SK-N-SH (cell line): Measurements from ENCODE around the gene AGBL1. TPM values are rescaled to one million over a fixed set of nuclear protein-coding genes. Genes with fewer than 3 reads are reported as not detected.

ENCODE experiments used
- CTCF ChIA-PET: fragments of 300-600, 350-600 bp; formaldehyde crosslinking; extraction: SDS; loops from one replicate; lab custom pipeline; 2021; lab: Yijun Ruan, JAX
- POLR2A ChIA-PET: fragments of 350-600 bp; sonication (Branson Sonifier 250); formaldehyde crosslinking; extraction: SDS; loops from one replicate; lab custom pipeline; 2020; ENCODE audit warnings: antibody characterized with exemption, inconsistent platforms; lab: Yijun Ruan, JAX
- DNase-seq: peaks from one replicate; pipeline ENCODE4 v3.0.0; 2012
- H2AFZ ChIP-seq: fragments of 200-600 bp; sonication (generic); 2 replicates; pipeline ENCODE4 v1.8.1; 2016; ENCODE audit warnings: antibody characterized with exemption, mild to moderate bottlenecking, low read depth
- H3F3A ChIP-seq: fragments of 200-600 bp; sonication (generic); replicated peaks from 2 replicates; pipeline ENCODE3; 2016; ENCODE audit warnings: antibody characterized with exemption, mild to moderate bottlenecking; ENCODE audit not compliant: insufficient read depth
- H3K27ac ChIP-seq, 2 experiments: fragments of 200-500 bp in 1 of 2; fragments of 200-600 bp in 1 of 2; sonication (Bioruptor generic) in 1 of 2; sonication (generic), shearing (Covaris generic) in 1 of 2; 2 replicates each; pipeline versions ENCODE4 v1.5.1 to v1.6.1; 2014 to 2016; ENCODE audit warnings: low read depth in 2 of 2, inconsistent platforms in 1 of 2, low read length in 1 of 2, mild to moderate bottlenecking in 1 of 2, mixed read lengths in 1 of 2
- H3K27me3 ChIP-seq: fragments of 200-600 bp; sonication (generic), shearing (Covaris generic); 2 replicates; pipeline ENCODE4 v1.6.1; 2016; ENCODE audit warnings: mixed run types; ENCODE audit not compliant: insufficient read depth
- H3K36me3 ChIP-seq, 2 experiments: fragments of 200-500 bp in 1 of 2; fragments of 200-600 bp in 1 of 2; sonication (Bioruptor generic) in 1 of 2; sonication (generic) in 1 of 2; replicated peaks in 1 of 2; 2 replicates each; pipeline versions ENCODE3 to v1.5.1; 2014 to 2016; ENCODE audit warnings: low read length in 1 of 2, mild to moderate bottlenecking in 1 of 2; ENCODE audit not compliant: insufficient read depth in 2 of 2, control insufficient read depth in 1 of 2
- H3K4me1 ChIP-seq, 2 experiments: fragments of 200-500 bp in 1 of 2; fragments of 200-600 bp in 1 of 2; sonication (Bioruptor generic) in 1 of 2; sonication (generic), shearing (Covaris generic) in 1 of 2; 2 replicates each; pipeline versions ENCODE4 v1.5.1 to v1.6.1; 2014 to 2016; ENCODE audit warnings: low read depth in 1 of 2, low read length in 1 of 2, mixed run types in 1 of 2; ENCODE audit not compliant: insufficient read depth in 2 of 2, control insufficient read depth in 1 of 2
- H3K4me2 ChIP-seq: fragments of 200-600 bp; sonication (generic), shearing (Covaris generic); 2 replicates; pipeline ENCODE4 v1.6.1; 2017; ENCODE audit warnings: mixed run types
- H3K4me3 ChIP-seq, 2 experiments: fragments of 200-500 bp in 1 of 2; fragments of 200-600 bp in 1 of 2; sonication (Bioruptor generic) in 1 of 2; sonication (generic), shearing (Covaris generic) in 1 of 2; 2 replicates each; pipeline versions ENCODE4 v1.5.1 to v1.8.1; 2014 to 2016; ENCODE audit warnings: low read depth in 2 of 2, inconsistent platforms in 1 of 2, low read length in 1 of 2, mild to moderate bottlenecking in 1 of 2, mixed read lengths in 1 of 2, moderate library complexity in 1 of 2
- H3K79me2 ChIP-seq: fragments of 200-600 bp; sonication (generic); 2 replicates; pipeline ENCODE4 v1.8.1; 2017; ENCODE audit warnings: mild to moderate bottlenecking; ENCODE audit not compliant: insufficient read depth
- H3K9ac ChIP-seq: fragments of 200-600 bp; sonication (generic); 2 replicates; pipeline ENCODE4 v1.6.1; 2017; ENCODE audit warnings: mixed run types
- H3K9me2 ChIP-seq: fragments of 200-600 bp; sonication (generic); 2 replicates; pipeline ENCODE4 v1.6.1; 2017; ENCODE audit warnings: mixed run types
- H3K9me3 ChIP-seq: fragments of 200-600 bp; sonication (generic); 2 replicates; pipeline ENCODE4 v1.6.1; 2017; ENCODE audit warnings: mixed run types, mild to moderate bottlenecking, moderate library complexity
- H4K20me1 ChIP-seq: fragments of 200-600 bp; sonication (generic); 2 replicates; pipeline ENCODE4 v1.6.1; 2017; ENCODE audit warnings: mild to moderate bottlenecking, mixed run types; ENCODE audit not compliant: insufficient read depth
- CHD2 ChIP-seq: fragments of 150-350 bp; IDR thresholded peaks from 2 replicates; pipeline ENCODE4 v1.6.1; 2018; ENCODE audit warnings: low read length; ENCODE audit not compliant: partially characterized antibody
- FOSL2 ChIP-seq: IDR thresholded peaks from 2 replicates; pipeline ENCODE4 v1.4.0; 2012; ENCODE audit warnings: low read depth, mild to moderate bottlenecking, moderate library complexity, borderline replicate concordance
- FOXJ3 ChIP-seq: sonication (generic); formaldehyde crosslinking; IDR thresholded peaks from 2 replicates; pipeline ENCODE4 v1.5.1; 2020; ENCODE audit warnings: mild to moderate bottlenecking, missing genetic modification reagents
- GABPA ChIP-seq: IDR thresholded peaks from 2 replicates; pipeline ENCODE4 v1.4.0; 2012; ENCODE audit warnings: low read depth, mild to moderate bottlenecking
- GATA2 ChIP-seq: sonication (generic); formaldehyde crosslinking; IDR thresholded peaks from 2 replicates; pipeline ENCODE4 v1.5.0; 2020; ENCODE audit warnings: mild to moderate bottlenecking, missing genetic modification reagents
- JUND ChIP-seq: IDR thresholded peaks from 2 replicates; pipeline ENCODE4 v1.4.0; 2012
- MEF2A ChIP-seq: IDR thresholded peaks from 2 replicates; pipeline ENCODE4 v1.4.0; 2012; ENCODE audit warnings: low read depth, borderline replicate concordance
- NFIC ChIP-seq: IDR thresholded peaks from 2 replicates; pipeline ENCODE4 v1.4.0; 2012; ENCODE audit warnings: borderline replicate concordance
- REST ChIP-seq: IDR thresholded peaks from 2 replicates; pipeline ENCODE4 v1.6.1; 2012; ENCODE audit warnings: mild to moderate bottlenecking, low read depth, low read length, moderate library complexity
- TCF12 ChIP-seq: IDR thresholded peaks from 2 replicates; pipeline ENCODE4 v1.4.0; 2012
- TEAD4 ChIP-seq: IDR thresholded peaks from 2 replicates; pipeline ENCODE4 v1.4.0; 2012; ENCODE audit warnings: mild to moderate bottlenecking, borderline replicate concordance; ENCODE audit not compliant: insufficient read depth
- WGBS: methylation state at CpG from one replicate; pipeline ENCODE4 v1.1.6; 2017; ENCODE audit warnings: low lambda C conversion rate; 5-methylcytosine and 5-hydroxymethylcytosine counted together
- polyA plus RNA-seq, 3 experiments: library from polyadenylated mRNA; depleted of rRNA; stranded (reverse); fragments of >200 nt; gene quantifications; 2 replicates each; pipeline ENCODE4 v1.2.3, GENCODE V29; 2012
- TF ChIP-seq, protein P1 (sequence below): fragments of 150-350 bp; IDR thresholded peaks from 2 replicates; pipeline ENCODE4 v1.6.1; 2017; ENCODE audit warnings: antibody characterized with exemption, low read length, low read depth, borderline replicate concordance
- TF ChIP-seq, protein P2 (sequence below): IDR thresholded peaks from 2 replicates; pipeline ENCODE4 v1.4.0; 2012; ENCODE audit warnings: low read depth, borderline replicate concordance
- TF ChIP-seq, protein P3 (sequence below): IDR thresholded peaks from 2 replicates; pipeline ENCODE4; 2012
- TF ChIP-seq, protein P4 (sequence below): fragments of 150-350 bp; IDR thresholded peaks from 2 replicates; pipeline ENCODE4 v1.6.1; 2016; ENCODE audit warnings: mild to moderate bottlenecking, low read depth, low read length

AGBL1 gene
- polyA plus RNA-seq, 1 of the 3 experiments (the other 2 are of a cell fraction): not detected

DNA sequence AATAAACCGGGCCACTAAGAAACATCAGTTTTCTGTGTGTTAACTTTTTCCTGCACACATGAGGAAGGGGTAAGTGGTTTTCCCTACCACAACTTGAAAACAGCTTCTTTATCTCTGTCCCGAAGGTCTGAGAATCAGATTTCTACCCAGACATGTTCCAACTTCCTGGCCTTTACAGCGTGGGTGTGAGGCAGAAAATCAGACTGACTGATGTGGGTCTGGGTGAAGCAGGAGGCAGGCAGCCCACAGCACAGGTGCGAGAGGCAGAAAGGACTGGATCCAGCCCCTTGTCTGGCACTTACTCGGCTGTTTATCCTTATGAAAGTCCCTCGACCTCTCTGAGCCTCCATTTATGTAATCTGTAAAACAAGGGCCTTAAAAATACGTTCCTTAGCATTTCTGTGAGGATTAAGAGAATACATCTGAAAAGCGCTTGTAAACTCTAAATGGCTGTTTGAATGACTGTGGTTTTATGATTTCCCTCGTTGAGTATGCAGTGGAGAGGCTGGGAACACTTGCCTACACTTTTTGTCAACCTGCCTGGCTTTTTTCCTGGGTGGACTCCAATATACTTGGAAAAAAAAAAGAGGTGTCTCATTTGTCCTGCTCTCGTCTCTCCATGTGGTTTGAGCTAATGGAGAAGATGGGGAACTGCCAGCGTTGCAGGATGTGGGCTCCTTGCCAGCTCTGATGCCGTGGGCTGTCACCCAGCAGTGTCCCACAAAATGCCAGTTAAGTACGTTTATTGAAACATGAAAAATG is 3.1 kb downstream of the AGBL1 start:
- peaks cover 0 to 15% of the 10 kb centered on the region in 2 experiments; a peak in 2 of 4 replicates for H3K4me1 ChIP-seq
- H3K9me3 ChIP-seq: no peaks in the 10 kb centered on the region
- ChIA-PET POLR2A (no interaction called here), CTCF (interaction anchor here (0.6 to 1.5 kb wide), 2 partner anchors 21 to 717 kb away, joined by 3 to 4 read pairs; no protein-coding TSS in a partner anchor)
- H3K9me2 ChIP-seq: no peaks in the 10 kb centered on the region
- H3K4me2 ChIP-seq: no peak overlapping the region
- no peak overlapping the region for H2AFZ ChIP-seq
- TF ChIP-seq TEAD4 (no peak), GABPA (no peak), CHD2 (no peak), JUND (0 out of 2 replicates have a peak, but pooled peaks have one; percentile 6), REST (no peak), MEF2A (no peak), FOSL2 (no peak), NFIC (peak; percentile 65), TCF12 (no peak), FOXJ3 (no peak), GATA2 (CRISPR knock-in tag) (no peak)
- TF ChIP-seq, protein P1, sequence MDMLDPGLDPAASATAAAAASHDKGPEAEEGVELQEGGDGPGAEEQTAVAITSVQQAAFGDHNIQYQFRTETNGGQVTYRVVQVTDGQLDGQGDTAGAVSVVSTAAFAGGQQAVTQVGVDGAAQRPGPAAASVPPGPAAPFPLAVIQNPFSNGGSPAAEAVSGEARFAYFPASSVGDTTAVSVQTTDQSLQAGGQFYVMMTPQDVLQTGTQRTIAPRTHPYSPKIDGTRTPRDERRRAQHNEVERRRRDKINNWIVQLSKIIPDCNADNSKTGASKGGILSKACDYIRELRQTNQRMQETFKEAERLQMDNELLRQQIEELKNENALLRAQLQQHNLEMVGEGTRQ: no peak
- TF ChIP-seq, protein P2, sequence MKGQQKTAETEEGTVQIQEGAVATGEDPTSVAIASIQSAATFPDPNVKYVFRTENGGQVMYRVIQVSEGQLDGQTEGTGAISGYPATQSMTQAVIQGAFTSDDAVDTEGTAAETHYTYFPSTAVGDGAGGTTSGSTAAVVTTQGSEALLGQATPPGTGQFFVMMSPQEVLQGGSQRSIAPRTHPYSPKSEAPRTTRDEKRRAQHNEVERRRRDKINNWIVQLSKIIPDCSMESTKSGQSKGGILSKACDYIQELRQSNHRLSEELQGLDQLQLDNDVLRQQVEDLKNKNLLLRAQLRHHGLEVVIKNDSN: no peak
- TF ChIP-seq, protein P3, sequence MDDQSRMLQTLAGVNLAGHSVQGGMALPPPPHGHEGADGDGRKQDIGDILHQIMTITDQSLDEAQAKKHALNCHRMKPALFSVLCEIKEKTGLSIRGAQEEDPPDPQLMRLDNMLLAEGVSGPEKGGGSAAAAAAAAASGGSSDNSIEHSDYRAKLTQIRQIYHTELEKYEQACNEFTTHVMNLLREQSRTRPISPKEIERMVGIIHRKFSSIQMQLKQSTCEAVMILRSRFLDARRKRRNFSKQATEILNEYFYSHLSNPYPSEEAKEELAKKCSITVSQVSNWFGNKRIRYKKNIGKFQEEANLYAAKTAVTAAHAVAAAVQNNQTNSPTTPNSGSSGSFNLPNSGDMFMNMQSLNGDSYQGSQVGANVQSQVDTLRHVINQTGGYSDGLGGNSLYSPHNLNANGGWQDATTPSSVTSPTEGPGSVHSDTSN: peak; percentile 25; the same call in 1 of the 2 replicates
- TF ChIP-seq, protein P4, sequence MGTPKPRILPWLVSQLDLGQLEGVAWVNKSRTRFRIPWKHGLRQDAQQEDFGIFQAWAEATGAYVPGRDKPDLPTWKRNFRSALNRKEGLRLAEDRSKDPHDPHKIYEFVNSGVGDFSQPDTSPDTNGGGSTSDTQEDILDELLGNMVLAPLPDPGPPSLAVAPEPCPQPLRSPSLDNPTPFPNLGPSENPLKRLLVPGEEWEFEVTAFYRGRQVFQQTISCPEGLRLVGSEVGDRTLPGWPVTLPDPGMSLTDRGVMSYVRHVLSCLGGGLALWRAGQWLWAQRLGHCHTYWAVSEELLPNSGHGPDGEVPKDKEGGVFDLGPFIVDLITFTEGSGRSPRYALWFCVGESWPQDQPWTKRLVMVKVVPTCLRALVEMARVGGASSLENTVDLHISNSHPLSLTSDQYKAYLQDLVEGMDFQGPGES: no peak
- TF ChIP-seq, all 33 proteins: peak for 3
- Histone ChIP-seq H3K9ac (no peak overlapping the region), H3K27ac (no peak overlapping the region; a peak in 1 of 4 replicates), H3K4me3 (no peak overlapping the region), H3F3A (no peaks in the 10 kb centered on the region), H3K79me2 (no peaks in the 10 kb centered on the region), H4K20me1 (no peaks in the 10 kb centered on the region), H3K36me3 (no peaks in the 10 kb centered on the region), H3K27me3 (no peaks in the 10 kb centered on the region; the same call in 1 of the 2 replicates)
- DNase-seq: peak; percentile 47
- 26% methylated on average over 13 of the region's 13 CpGs for WGBS
